HUES64 (cell line): ENCODE results near the gene C1GALT1.
"Not testable (repeated sequence)": the region's sequence is repeated elsewhere in the genome, so short reads cannot be mapped to it uniquely, and the experiment has no call there.

Source experiments
- H3K27ac ChIP-seq: 2 replicates; pipeline ENCODE4 v1.7.0; 2013; ENCODE audit warnings: low read depth, low read length, inconsistent platforms
- H3K27me3 ChIP-seq: 2 replicates; pipeline ENCODE4 v1.6.1; 2013; ENCODE audit warnings: mild to moderate bottlenecking, low read length; ENCODE audit not compliant: insufficient read depth
- H3K36me3 ChIP-seq: 2 replicates; pipeline ENCODE4 v1.6.1; 2013; ENCODE audit warnings: mild to moderate bottlenecking, low read length; ENCODE audit not compliant: insufficient read depth
- H3K4me1 ChIP-seq: 2 replicates; pipeline ENCODE4 v1.6.1; 2013; ENCODE audit warnings: mild to moderate bottlenecking, low read length, moderate library complexity; ENCODE audit not compliant: insufficient read depth
- H3K4me3 ChIP-seq: 2 replicates; pipeline ENCODE4 v1.5.1; 2013; ENCODE audit warnings: mild to moderate bottlenecking, low read length, moderate library complexity
- H3K9ac ChIP-seq: 2 replicates; pipeline ENCODE4 v1.6.1; 2013; ENCODE audit warnings: mild to moderate bottlenecking, low read depth, low read length
- H3K9me3 ChIP-seq: 2 replicates; pipeline ENCODE4 v1.6.1; 2013; ENCODE audit warnings: low read depth, low read length; ENCODE audit not compliant: insufficient read depth
- WGBS: fragments of 150-250, 120-280 bp; methylation state at CpG from one replicate; pipeline ENCODE4 v1.1.7; 2013; ENCODE audit warnings: missing lambda C conversion rate; 5-methylcytosine and 5-hydroxymethylcytosine counted together

The C1GALT1 gene

DNA sequence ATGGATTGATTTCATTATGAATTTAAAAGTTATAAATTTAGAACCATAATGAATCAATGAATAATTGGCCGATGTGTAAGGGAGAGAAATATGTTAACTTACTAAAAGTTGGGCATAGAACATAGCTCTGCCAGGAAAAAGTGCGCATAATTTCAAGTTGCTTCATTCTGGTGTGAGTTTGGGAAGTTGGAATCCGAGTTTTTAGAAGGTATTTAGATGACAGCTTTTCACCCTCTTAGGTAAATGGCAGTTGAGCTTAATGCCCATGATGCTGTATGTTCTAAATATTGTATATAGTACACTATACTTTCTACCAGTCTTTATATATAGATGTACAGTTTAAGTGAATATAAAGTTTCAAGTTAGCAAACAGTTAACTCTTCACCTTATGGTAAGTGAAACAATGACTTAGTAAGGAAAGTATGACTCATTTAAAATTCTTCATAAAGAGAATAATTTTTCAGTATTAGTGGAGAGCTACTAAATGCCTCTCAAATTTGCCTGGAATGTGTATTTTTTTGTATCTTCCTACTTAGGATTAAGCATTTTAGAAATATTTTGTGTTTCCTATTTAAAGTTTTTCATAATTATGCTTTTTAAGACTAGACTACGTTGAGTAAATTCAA, 1.6 kb downstream of the C1GALT1 start:
- 18% methylated on average over 3 of the region's 4 CpGs for WGBS
- Histone ChIP-seq H3K27ac (no peak overlapping the region), H3K36me3 (peaks cover 17% of the 10 kb centered on the region), H3K9me3 (no peaks in the 10 kb centered on the region), H3K4me3 (peak overlapping the region; percentile 87), H3K4me1 (peaks cover 54% of the 10 kb centered on the region), H3K9ac (peak overlapping the region; percentile 80), H3K27me3 (no peaks in the 10 kb centered on the region)

DNA sequence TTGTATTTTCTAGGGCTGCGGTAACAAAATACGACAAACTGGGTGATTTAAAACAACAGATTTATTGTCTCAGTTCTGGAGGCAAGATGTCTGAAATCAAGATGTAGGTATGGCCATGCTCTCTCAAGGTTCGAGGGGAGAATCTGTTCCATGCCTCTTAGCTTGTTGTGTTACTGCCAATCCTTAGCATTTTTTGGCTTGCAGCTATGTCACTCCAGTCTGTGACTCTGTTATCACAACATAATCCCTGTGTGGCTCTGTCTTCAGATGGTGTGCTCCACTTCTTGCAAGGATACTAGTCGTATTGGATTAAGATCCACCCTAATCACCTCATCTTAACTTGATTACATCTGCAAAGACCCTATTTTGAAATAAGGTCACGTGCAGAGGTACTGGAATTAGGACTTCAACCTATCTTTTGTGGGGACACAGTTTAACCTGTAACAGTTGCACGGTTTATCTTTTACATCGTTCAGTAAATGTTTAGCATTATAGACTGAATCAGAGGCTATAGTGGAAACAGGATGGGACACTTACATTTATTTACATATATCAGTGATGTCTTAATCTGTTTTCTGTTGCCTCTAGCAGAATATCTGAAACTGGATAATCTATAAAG, 3.1 kb downstream of the C1GALT1 start:
- H3K27ac ChIP-seq, result no peak overlapping the region
- H3K4me1 ChIP-seq, result peaks cover 69% of the 10 kb centered on the region
- H3K36me3 ChIP-seq, result peaks cover 22% of the 10 kb centered on the region
- peak overlapping the region; percentile 87 for H3K4me3 ChIP-seq
- WGBS, result 92% methylated on average over 7 of the region's 7 CpGs
- H3K9me3 ChIP-seq, result no peaks in the 10 kb centered on the region
- no peaks in the 10 kb centered on the region for H3K27me3 ChIP-seq
- H3K9ac ChIP-seq, result no peak overlapping the region

DNA sequence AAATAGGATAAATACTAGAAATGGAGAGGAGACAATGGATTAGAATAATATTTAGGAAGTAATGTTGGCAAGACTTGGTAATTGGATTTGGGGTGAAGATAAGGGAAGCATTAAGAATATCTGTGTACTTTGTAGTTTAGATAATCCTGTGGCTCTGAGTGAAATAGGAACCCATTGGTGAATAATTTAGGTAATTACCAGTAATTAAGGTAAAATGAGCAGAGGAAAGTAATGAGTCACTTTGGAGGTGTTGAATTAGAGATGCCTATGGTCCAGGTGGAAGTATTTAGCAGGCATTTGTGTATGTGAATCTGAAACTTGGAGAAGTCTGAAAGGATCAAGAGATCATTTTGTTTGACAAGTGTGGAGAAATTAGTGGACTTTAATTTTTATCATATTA, 5.7 kb downstream of the C1GALT1 start:
- H3K27ac ChIP-seq, result no peak overlapping the region
- H3K4me3 ChIP-seq, result no peak overlapping the region
- no peak overlapping the region for H3K9ac ChIP-seq
- H3K4me1 ChIP-seq, result peaks cover 59% of the 10 kb centered on the region
- no peaks in the 10 kb centered on the region for H3K27me3 ChIP-seq
- peaks cover 2% of the 10 kb centered on the region; the same call in 1 of the 2 replicates for H3K9me3 ChIP-seq
- H3K36me3 ChIP-seq, result peaks cover 35% of the 10 kb centered on the region

DNA sequence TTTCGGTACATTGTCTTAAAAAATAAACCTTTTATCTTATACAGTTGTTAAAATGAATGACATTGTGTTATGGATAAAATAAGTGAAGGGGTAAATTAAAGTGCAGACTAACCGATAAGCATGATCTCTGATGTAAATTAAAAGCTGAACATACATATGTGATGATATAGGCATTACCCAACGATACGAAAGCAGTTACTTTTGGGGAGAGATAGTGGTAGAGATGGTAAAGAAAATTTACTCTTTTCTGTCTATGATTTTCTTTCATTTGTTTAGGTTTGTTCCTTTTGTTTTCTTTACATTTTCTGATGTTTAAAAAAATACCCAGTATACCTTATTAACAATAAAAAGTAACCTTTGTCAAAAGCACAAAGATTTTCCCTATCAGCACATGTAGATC, 6.4 kb downstream of the C1GALT1 start:
- 96% methylated on average over 3 of the region's 4 CpGs for WGBS
- Histone ChIP-seq H3K4me3 (no peak overlapping the region), H3K27ac (no peak overlapping the region), H3K36me3 (peaks cover 35% of the 10 kb centered on the region), H3K27me3 (no peaks in the 10 kb centered on the region), H3K9me3 (peaks cover 2% of the 10 kb centered on the region; the same call in 1 of the 2 replicates), H3K9ac (no peak overlapping the region), H3K4me1 (peaks cover 59% of the 10 kb centered on the region)

DNA sequence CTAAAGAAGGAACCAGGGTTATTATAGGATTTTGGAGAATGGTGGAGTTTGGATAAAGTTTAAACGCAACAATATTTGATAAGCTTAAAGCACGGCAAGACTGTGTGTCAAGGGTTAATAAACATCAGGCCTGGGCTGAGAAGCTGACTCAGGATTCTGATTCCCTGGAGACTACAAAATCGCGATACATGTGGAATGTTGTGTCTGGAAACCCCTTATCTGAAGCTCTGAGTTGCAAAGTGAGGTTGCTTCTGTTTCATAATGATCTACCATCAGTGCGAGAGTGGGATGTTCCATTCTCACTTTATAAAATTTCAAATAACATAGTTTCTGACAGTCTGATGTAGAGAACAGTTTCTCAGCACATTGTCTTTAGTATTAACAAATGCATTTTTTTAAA, 7.8 kb downstream of the C1GALT1 start:
- Histone ChIP-seq H3K36me3 (peaks cover 34% of the 10 kb centered on the region), H3K4me1 (peaks cover 45% of the 10 kb centered on the region), H3K9ac (no peak overlapping the region), H3K27ac (no peak overlapping the region), H3K27me3 (no peaks in the 10 kb centered on the region), H3K4me3 (no peak overlapping the region), H3K9me3 (peaks cover 2% of the 10 kb centered on the region; the same call in 1 of the 2 replicates)
- 70% methylated on average over 4 of the region's 5 CpGs for WGBS

DNA sequence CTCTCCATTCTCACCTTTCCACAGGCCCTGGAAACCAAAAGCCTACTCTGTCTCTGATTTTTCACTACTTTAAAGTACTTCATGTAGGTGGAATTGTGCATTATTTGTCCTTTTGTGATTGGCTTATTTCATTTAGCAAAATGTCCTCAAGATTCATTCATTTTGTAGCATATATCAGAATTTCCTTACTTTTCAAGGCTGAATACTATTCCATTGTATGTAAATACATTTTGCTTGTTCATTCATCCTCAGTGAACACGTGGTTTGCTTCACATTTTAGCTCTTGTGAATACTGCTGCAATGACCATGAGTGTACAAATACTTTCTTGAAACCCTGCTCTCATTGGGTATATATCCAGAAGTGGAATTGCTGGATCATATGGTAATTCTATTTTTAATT, 8.8 kb downstream of the C1GALT1 start:
- H3K4me3 ChIP-seq, result no peak overlapping the region
- WGBS, result 100% methylated on average over 1 of the region's 1 CpG
- peaks cover 2% of the 10 kb centered on the region; the same call in 1 of the 2 replicates for H3K9me3 ChIP-seq

DNA sequence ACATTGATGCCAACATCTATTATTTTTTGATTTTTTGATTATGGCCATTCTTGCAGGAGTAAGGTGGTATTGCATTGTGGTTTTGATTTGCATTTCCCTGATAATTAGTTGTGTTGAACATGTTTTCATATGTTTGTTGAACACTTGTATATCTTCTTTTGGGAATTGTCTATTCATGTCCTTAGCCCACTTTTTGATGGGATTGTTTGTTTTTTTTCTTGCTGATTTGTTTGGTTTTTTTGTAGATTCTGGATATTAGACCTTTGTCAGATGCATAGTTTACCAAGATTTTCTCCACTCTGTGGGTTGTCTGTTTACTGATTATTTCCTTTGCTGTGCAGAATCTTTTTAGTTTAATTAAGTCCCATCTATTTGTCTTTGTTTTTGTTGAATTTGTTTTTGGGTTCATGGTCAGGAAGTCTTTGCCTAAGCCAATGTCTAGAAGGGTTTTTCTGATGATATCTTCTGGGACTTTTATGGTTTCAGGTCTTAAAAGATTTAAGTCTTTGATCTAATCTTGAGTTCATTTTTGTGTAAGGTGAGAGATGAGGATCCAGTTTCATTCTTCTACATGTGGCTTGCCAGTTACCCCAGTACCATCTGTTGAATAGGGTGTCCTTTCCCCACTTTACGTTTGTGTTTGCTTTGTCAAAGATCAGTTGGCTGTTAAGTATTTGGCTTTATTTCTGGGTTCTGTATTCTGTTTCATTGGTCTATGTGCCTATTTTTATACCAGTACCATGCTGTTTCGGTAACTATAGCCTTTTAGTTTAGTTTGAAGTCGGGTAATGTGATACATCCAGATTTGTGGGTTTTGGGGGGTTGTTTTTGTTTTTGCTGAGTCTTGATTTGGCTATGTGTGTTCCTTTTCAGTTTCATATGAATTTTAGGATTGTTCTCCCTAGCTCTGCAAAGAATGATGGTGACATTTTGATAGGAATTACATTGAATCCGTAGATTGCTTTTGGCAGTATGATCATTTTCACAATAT, 10.7 kb downstream of the C1GALT1 start:
- not testable (repeated sequence) for H3K4me3 ChIP-seq, H3K9me3 ChIP-seq, H3K27me3 ChIP-seq, H3K9ac ChIP-seq, H3K27ac ChIP-seq
- Histone ChIP-seq H3K36me3 (peaks cover 19% of the 10 kb centered on the region), H3K4me1 (peaks cover 25% of the 10 kb centered on the region)
- WGBS, result 90% methylated on average over 3 of the region's 4 CpGs

More for the DNA sequence above, 8.8 kb downstream of the C1GALT1 start:
- Histone ChIP-seq H3K27ac (no peak overlapping the region), H3K36me3 (peaks cover 24% of the 10 kb centered on the region), H3K9ac (no peak overlapping the region), H3K27me3 (no peaks in the 10 kb centered on the region), H3K4me1 (peaks cover 36% of the 10 kb centered on the region)

DNA sequence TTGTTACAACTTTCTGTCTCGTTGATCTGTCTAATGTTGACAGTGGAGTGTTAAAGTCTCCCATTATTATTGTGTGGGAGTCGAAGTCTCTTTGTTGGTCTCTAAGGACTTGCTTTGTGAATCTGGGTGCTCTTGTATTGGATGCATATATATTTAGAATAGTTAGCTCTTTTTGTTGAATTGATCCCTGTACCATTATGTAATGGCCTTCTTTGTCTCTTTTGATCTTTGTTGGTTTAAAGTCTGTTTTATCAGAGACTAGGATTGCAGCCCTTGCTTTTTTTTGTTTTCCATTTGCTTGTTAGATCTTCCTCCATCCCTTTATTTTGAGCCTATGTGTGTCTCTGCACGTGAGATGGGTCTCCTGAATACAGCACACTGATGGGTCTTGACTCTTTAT, 17.2 kb downstream of the C1GALT1 start:
- H3K27ac ChIP-seq, H3K9ac ChIP-seq, H3K4me3 ChIP-seq, H3K27me3 ChIP-seq, H3K9me3 ChIP-seq, H3K36me3 ChIP-seq: not testable (repeated sequence)
- peaks cover 36% of the 10 kb centered on the region for H3K4me1 ChIP-seq
- 95% methylated on average over 2 of the region's 3 CpGs for WGBS

DNA sequence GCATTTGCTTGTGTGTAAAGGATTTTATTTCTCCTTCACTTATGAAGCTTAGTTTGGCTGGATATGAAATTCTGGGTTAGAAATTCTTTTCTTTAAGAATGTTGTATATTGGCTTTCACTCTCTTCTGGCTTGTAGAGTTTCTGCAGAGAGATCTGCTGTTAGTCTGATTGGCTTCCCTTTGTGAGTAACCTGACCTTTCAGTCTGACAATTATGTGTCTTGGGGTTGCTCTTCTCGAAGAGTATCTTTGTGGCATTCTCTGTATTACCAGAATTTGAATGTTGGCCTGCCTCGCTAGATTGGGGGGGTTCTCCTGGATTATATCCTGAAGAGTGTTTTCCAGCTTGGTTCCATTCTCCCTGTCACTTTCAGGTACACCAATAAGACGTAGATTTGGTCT, 17.9 kb downstream of the C1GALT1 start:
- H3K27ac ChIP-seq, H3K4me3 ChIP-seq, H3K9me3 ChIP-seq, H3K36me3 ChIP-seq, H3K9ac ChIP-seq, H3K27me3 ChIP-seq: not testable (repeated sequence)
- H3K4me1 ChIP-seq, result peaks cover 42% of the 10 kb centered on the region
- 79% methylated on average over 3 of the region's 3 CpGs for WGBS

DNA sequence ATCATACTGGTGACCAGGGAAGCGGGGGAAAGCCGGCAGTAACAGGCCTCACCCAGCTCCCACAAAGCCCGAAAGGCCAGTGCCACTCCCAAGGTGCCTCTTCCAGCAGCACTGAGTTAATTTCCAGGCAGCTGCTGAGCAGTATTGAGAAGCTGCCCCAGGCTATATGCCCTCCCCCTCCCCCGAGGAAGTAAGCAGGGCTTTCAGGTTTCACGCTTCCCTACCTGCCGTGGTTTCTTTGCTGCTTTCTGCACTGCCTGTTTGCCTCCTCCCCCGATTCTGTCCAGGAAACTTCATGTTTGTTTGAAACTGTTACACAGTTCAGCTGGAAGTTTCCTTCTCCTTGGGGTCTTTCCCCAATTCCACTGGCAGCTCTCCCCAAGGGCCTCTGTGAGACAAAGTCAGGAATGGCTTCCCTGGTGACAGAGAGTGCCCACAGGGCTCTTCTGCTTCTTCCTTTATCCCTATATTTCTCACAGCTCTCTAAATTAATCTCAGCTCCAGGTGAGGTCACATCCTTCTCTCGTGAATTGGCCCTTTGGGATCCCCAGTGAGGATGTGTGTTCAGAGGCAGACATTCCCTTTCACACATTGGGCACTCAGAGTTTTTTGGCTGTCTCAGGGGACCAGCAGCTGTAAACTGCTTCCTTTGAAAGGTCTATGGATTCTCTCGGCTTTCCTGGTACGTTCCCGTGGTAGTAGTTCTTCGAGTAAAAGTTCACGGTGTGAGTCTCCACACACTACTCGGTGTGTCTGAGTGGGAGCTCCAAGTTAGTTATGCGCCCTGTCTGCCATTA, 19.4 kb downstream of the C1GALT1 start:
- no peaks in the 10 kb centered on the region for H3K27me3 ChIP-seq
- H3K4me1 ChIP-seq, result peaks cover 57% of the 10 kb centered on the region
- WGBS, result 59% methylated on average over 15 of the region's 15 CpGs
- H3K4me3 ChIP-seq, result 0 out of 2 replicates have a peak overlapping the region, but pooled peaks have one; percentile 2
- peak overlapping the region; percentile 61 for H3K27ac ChIP-seq
- no peaks in the 10 kb centered on the region for H3K9me3 ChIP-seq
- H3K36me3 ChIP-seq, result no peaks in the 10 kb centered on the region
- no peak overlapping the region; the same call in 1 of the 2 replicates for H3K9ac ChIP-seq
